HEK293 (cell line): Measurements from ENCODE around the gene PDE10A.

Experiments used
- BCL11A ChIP-seq: fragments of 450-650 bp; formaldehyde crosslinking; IDR thresholded peaks from 2 replicates; pipeline ENCODE4 v1.5.1; 2016; ENCODE audit warnings: low read depth, missing biosample characterization, missing genetic modification characterization
- GLI2 ChIP-seq: fragments of 450-650 bp; formaldehyde crosslinking; IDR thresholded peaks from 2 replicates; pipeline ENCODE4; 2017; ENCODE audit warnings: missing biosample characterization, missing genetic modification characterization, low read depth, borderline replicate concordance
- MZF1 ChIP-seq: fragments of 450-650 bp; formaldehyde crosslinking; IDR thresholded peaks from 2 replicates; pipeline ENCODE4 v1.5.1; 2017; ENCODE audit warnings: missing biosample characterization, missing genetic modification characterization, borderline replicate concordance
- ZBTB8A ChIP-seq: fragments of 450-650 bp; formaldehyde crosslinking; IDR thresholded peaks from 2 replicates; pipeline ENCODE4 v1.5.1; 2016; ENCODE audit warnings: missing biosample characterization, missing genetic modification characterization
- ZFP3 ChIP-seq: fragments of 450-650 bp; formaldehyde crosslinking; IDR thresholded peaks from 2 replicates; pipeline ENCODE4 v1.5.1; 2016; ENCODE audit warnings: low read depth, missing biosample characterization, missing genetic modification characterization
- ZFP41 ChIP-seq: fragments of 450-650 bp; formaldehyde crosslinking; IDR thresholded peaks from 2 replicates; pipeline ENCODE4 v1.5.1; 2016; ENCODE audit warnings: missing biosample characterization, missing genetic modification characterization, borderline replicate concordance
- ZNF146 ChIP-seq: fragments of 450-650 bp; formaldehyde crosslinking; IDR thresholded peaks from 2 replicates; pipeline ENCODE4 v1.5.1; 2016; ENCODE audit warnings: missing biosample characterization, missing genetic modification characterization
- ZNF16 ChIP-seq: fragments of 450-650 bp; formaldehyde crosslinking; IDR thresholded peaks from 2 replicates; pipeline ENCODE4 v1.5.1; 2016; ENCODE audit warnings: low read depth, missing biosample characterization, missing genetic modification characterization
- ZNF202 ChIP-seq: fragments of 450-650 bp; formaldehyde crosslinking; IDR thresholded peaks from 2 replicates; pipeline ENCODE4 v1.5.1; 2016; ENCODE audit warnings: missing biosample characterization, missing genetic modification characterization, borderline replicate concordance
- ZNF214 ChIP-seq: fragments of 450-650 bp; formaldehyde crosslinking; IDR thresholded peaks from 2 replicates; pipeline ENCODE4 v1.5.1; 2017; ENCODE audit warnings: missing biosample characterization, mild to moderate bottlenecking, missing genetic modification characterization, borderline replicate concordance
- ZNF311 ChIP-seq: fragments of 450-650 bp; formaldehyde crosslinking; IDR thresholded peaks from 2 replicates; pipeline ENCODE4 v1.5.1; 2017; ENCODE audit warnings: missing biosample characterization, missing genetic modification characterization, borderline replicate concordance
- ZNF341 ChIP-seq: fragments of 450-650 bp; formaldehyde crosslinking; IDR thresholded peaks from 2 replicates; pipeline ENCODE4; 2016; ENCODE audit warnings: low read depth, missing biosample characterization, missing genetic modification characterization
- ZNF354C ChIP-seq: fragments of 450-650 bp; formaldehyde crosslinking; IDR thresholded peaks from 2 replicates; pipeline ENCODE4 v1.5.1; 2016; ENCODE audit warnings: missing biosample characterization, missing genetic modification characterization, low read depth, borderline replicate concordance
- ZNF510 ChIP-seq: fragments of 450-650 bp; formaldehyde crosslinking; IDR thresholded peaks from 2 replicates; pipeline ENCODE4 v1.5.1; 2018; ENCODE audit warnings: mild to moderate bottlenecking, missing genetic modification characterization, missing biosample characterization; ENCODE audit not compliant: insufficient replicate concordance
- ZNF544 ChIP-seq: fragments of 450-650 bp; formaldehyde crosslinking; IDR thresholded peaks from 2 replicates; pipeline ENCODE4 v1.5.0; 2017; ENCODE audit warnings: missing biosample characterization, missing genetic modification characterization
- ZNF560 ChIP-seq: fragments of 450-650 bp; formaldehyde crosslinking; IDR thresholded peaks from 2 replicates; pipeline ENCODE4 v1.5.1; 2017; ENCODE audit warnings: missing biosample characterization, missing genetic modification characterization, borderline replicate concordance
- ZNF571 ChIP-seq: fragments of 450-650 bp; formaldehyde crosslinking; IDR thresholded peaks from 2 replicates; pipeline ENCODE4 v1.5.0; 2017; ENCODE audit warnings: missing biosample characterization, missing genetic modification characterization
- ZNF785 ChIP-seq: fragments of 450-650 bp; formaldehyde crosslinking; IDR thresholded peaks from 2 replicates; pipeline ENCODE4 v1.5.1; 2016; ENCODE audit warnings: missing biosample characterization, missing genetic modification characterization
- ZNF843 ChIP-seq: fragments of 450-650 bp; formaldehyde crosslinking; IDR thresholded peaks from 2 replicates; pipeline ENCODE4 v1.5.1; 2016; ENCODE audit warnings: missing biosample characterization, missing genetic modification characterization
- ZSCAN30 ChIP-seq: fragments of 450-650 bp; IDR thresholded peaks from 2 replicates; pipeline ENCODE4 v1.5.1; 2018; ENCODE audit warnings: missing biosample characterization, mild to moderate bottlenecking, missing genetic modification characterization, moderate library complexity
- ZXDB ChIP-seq: fragments of 450-650 bp; formaldehyde crosslinking; IDR thresholded peaks from 2 replicates; pipeline ENCODE4 v1.5.1; 2016; ENCODE audit warnings: missing biosample characterization, missing genetic modification characterization
- TF ChIP-seq, protein P1 (sequence below): fragments of 450-650 bp; formaldehyde crosslinking; IDR thresholded peaks from 2 replicates; pipeline ENCODE4 v1.5.1; 2016; ENCODE audit warnings: missing biosample characterization, missing genetic modification characterization
- TF ChIP-seq, protein P2 (sequence below): fragments of 450-650 bp; formaldehyde crosslinking; IDR thresholded peaks from 2 replicates; pipeline ENCODE4 v1.5.1; 2016; ENCODE audit warnings: missing biosample characterization, missing genetic modification characterization
- TF ChIP-seq, protein P3 (sequence below): fragments of 450-650 bp; formaldehyde crosslinking; IDR thresholded peaks from 2 replicates; pipeline ENCODE4 v1.5.1; 2016; ENCODE audit warnings: missing biosample characterization, missing genetic modification characterization
- TF ChIP-seq, protein P4 (sequence below): fragments of 450-650 bp; formaldehyde crosslinking; IDR thresholded peaks from 2 replicates; pipeline ENCODE4 v1.5.1; 2016; ENCODE audit warnings: missing biosample characterization, missing genetic modification characterization
- TF ChIP-seq, protein P5 (sequence below): fragments of 450-650 bp; formaldehyde crosslinking; optimal IDR thresholded peaks from 2 replicates; pipeline ENCODE3; 2016; ENCODE audit warnings: missing biosample characterization, mild to moderate bottlenecking, missing genetic modification characterization
- TF ChIP-seq, protein P6 (sequence below): fragments of 450-650 bp; formaldehyde crosslinking; IDR thresholded peaks from 2 replicates; pipeline ENCODE4 v1.5.1; 2016; ENCODE audit warnings: missing biosample characterization, missing genetic modification characterization
- TF ChIP-seq, protein P7 (sequence below): IDR thresholded peaks from 2 replicates; pipeline ENCODE4 v1.6.1; 2011; ENCODE audit warnings: mild to moderate bottlenecking, low read depth, low read length, borderline replicate concordance

The PDE10A gene

DNA sequence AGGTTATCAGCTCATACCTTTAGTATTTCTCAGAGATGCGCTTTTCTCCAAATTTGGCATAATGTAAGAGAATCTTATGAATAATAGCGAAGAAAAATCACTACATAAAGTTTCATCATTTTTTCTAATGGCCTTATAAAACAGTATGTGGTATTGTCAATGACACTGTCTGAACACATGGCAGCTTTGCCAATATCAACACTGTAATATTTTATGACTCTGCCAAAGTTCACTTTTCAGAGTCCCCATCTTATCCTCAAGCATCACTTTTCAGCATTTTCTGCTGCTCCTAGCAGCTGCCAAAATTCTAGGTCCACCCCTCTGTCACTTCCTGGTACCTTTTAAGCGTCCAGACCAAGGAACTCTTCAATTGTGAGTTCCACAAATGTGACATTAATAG is 182.1 kb downstream of the PDE10A start (continued):
- TF ChIP-seq, protein P1, sequence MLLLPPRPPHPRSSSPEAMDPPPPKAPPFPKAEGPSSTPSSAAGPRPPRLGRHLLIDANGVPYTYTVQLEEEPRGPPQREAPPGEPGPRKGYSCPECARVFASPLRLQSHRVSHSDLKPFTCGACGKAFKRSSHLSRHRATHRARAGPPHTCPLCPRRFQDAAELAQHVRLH (tag by site-specific recombination), result 0 out of 2 replicates have a peak, but pooled peaks have one; percentile 21
- no peak for TF ChIP-seq ZNF16 (tag by site-specific recombination)
- TF ChIP-seq, protein P2, sequence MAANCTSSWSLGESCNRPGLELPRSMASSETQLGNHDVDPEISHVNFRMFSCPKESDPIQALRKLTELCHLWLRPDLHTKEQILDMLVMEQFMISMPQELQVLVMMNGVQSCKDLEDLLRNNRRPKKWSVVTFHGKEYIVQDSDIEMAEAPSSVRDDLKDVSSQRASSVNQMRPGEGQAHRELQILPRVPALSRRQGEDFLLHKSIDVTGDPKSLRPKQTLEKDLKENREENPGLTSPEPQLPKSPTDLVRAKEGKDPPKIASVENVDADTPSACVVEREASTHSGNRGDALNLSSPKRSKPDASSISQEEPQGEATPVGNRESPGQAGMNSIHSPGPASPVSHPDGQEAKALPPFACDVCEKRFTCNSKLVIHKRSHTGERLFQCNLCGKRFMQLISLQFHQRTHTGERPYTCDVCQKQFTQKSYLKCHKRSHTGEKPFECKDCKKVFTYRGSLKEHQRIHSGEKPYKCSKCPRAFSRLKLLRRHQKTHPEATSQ (tag by site-specific recombination), result no peak
- TF ChIP-seq ZNF560, result no peak
- TF ChIP-seq, protein P3, sequence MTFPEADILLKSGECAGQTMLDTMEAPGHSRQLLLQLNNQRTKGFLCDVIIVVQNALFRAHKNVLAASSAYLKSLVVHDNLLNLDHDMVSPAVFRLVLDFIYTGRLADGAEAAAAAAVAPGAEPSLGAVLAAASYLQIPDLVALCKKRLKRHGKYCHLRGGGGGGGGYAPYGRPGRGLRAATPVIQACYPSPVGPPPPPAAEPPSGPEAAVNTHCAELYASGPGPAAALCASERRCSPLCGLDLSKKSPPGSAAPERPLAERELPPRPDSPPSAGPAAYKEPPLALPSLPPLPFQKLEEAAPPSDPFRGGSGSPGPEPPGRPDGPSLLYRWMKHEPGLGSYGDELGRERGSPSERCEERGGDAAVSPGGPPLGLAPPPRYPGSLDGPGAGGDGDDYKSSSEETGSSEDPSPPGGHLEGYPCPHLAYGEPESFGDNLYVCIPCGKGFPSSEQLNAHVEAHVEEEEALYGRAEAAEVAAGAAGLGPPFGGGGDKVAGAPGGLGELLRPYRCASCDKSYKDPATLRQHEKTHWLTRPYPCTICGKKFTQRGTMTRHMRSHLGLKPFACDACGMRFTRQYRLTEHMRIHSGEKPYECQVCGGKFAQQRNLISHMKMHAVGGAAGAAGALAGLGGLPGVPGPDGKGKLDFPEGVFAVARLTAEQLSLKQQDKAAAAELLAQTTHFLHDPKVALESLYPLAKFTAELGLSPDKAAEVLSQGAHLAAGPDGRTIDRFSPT (tag by site-specific recombination), result no peak
- TF ChIP-seq ZSCAN30 (tag by site-specific recombination), result 0 out of 2 replicates have a peak, but pooled peaks have one; percentile 30
- no peak for TF ChIP-seq ZBTB8A (tag by site-specific recombination)
- TF ChIP-seq ZNF146, result no peak
- TF ChIP-seq ZNF544 (tag by site-specific recombination), result no peak
- TF ChIP-seq ZNF214, result no peak
- TF ChIP-seq, protein P4, sequence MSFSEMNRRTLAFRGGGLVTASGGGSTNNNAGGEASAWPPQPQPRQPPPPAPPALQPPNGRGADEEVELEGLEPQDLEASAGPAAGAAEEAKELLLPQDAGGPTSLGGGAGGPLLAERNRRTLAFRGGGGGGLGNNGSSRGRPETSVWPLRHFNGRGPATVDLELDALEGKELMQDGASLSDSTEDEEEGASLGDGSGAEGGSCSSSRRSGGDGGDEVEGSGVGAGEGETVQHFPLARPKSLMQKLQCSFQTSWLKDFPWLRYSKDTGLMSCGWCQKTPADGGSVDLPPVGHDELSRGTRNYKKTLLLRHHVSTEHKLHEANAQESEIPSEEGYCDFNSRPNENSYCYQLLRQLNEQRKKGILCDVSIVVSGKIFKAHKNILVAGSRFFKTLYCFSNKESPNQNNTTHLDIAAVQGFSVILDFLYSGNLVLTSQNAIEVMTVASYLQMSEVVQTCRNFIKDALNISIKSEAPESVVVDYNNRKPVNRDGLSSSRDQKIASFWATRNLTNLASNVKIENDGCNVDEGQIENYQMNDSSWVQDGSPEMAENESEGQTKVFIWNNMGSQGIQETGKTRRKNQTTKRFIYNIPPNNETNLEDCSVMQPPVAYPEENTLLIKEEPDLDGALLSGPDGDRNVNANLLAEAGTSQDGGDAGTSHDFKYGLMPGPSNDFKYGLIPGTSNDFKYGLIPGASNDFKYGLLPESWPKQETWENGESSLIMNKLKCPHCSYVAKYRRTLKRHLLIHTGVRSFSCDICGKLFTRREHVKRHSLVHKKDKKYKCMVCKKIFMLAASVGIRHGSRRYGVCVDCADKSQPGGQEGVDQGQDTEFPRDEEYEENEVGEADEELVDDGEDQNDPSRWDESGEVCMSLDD (tag by site-specific recombination), result no peak
- TF ChIP-seq ZFP41, result no peak
- no peak for TF ChIP-seq ZNF354C (tag by site-specific recombination)
- no peak for TF ChIP-seq ZNF311 (tag by site-specific recombination)
- no peak for TF ChIP-seq ZXDB (tag by site-specific recombination)
- no peak for TF ChIP-seq ZNF202 (tag by site-specific recombination)
- TF ChIP-seq MZF1, result peak; percentile 88; the same call in 1 of the 2 replicates
- no peak for TF ChIP-seq BCL11A
- peak; percentile 66 for TF ChIP-seq ZNF843 (tag by site-specific recombination)
- TF ChIP-seq ZNF571 (tag by site-specific recombination), result no peak
- TF ChIP-seq ZFP3, result no peak
- no peak for TF ChIP-seq ZNF785 (tag by site-specific recombination)
- TF ChIP-seq ZNF341 (tag by site-specific recombination), result no peak
- no peak for TF ChIP-seq GLI2 (tag by site-specific recombination)
- TF ChIP-seq ZNF510 (tag by site-specific recombination), result no peak
- TF ChIP-seq, protein P5, sequence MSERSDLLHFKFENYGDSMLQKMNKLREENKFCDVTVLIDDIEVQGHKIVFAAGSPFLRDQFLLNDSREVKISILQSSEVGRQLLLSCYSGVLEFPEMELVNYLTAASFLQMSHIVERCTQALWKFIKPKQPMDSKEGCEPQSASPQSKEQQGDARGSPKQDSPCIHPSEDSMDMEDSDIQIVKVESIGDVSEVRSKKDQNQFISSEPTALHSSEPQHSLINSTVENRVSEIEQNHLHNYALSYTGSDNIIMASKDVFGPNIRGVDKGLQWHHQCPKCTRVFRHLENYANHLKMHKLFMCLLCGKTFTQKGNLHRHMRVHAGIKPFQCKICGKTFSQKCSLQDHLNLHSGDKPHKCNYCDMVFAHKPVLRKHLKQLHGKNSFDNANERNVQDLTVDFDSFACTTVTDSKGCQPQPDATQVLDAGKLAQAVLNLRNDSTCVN (tag by site-specific recombination), result no peak
- TF ChIP-seq, protein P6, sequence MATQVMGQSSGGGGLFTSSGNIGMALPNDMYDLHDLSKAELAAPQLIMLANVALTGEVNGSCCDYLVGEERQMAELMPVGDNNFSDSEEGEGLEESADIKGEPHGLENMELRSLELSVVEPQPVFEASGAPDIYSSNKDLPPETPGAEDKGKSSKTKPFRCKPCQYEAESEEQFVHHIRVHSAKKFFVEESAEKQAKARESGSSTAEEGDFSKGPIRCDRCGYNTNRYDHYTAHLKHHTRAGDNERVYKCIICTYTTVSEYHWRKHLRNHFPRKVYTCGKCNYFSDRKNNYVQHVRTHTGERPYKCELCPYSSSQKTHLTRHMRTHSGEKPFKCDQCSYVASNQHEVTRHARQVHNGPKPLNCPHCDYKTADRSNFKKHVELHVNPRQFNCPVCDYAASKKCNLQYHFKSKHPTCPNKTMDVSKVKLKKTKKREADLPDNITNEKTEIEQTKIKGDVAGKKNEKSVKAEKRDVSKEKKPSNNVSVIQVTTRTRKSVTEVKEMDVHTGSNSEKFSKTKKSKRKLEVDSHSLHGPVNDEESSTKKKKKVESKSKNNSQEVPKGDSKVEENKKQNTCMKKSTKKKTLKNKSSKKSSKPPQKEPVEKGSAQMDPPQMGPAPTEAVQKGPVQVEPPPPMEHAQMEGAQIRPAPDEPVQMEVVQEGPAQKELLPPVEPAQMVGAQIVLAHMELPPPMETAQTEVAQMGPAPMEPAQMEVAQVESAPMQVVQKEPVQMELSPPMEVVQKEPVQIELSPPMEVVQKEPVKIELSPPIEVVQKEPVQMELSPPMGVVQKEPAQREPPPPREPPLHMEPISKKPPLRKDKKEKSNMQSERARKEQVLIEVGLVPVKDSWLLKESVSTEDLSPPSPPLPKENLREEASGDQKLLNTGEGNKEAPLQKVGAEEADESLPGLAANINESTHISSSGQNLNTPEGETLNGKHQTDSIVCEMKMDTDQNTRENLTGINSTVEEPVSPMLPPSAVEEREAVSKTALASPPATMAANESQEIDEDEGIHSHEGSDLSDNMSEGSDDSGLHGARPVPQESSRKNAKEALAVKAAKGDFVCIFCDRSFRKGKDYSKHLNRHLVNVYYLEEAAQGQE (tag by site-specific recombination), result no peak
- TF ChIP-seq, protein P7, sequence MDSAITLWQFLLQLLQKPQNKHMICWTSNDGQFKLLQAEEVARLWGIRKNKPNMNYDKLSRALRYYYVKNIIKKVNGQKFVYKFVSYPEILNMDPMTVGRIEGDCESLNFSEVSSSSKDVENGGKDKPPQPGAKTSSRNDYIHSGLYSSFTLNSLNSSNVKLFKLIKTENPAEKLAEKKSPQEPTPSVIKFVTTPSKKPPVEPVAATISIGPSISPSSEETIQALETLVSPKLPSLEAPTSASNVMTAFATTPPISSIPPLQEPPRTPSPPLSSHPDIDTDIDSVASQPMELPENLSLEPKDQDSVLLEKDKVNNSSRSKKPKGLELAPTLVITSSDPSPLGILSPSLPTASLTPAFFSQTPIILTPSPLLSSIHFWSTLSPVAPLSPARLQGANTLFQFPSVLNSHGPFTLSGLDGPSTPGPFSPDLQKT, result no peak
